Cardiac fibroblast (primary cell): ENCODE results near the gene MPPED2.

Experiments
- DNase-seq, 2 donors: peaks; one replicate each; pipeline versions ENCODE4 v3.0.0 to v3.0.0-alpha.2; 2010; ENCODE audit warnings: low read depth in 2 of 2
- H3K4me3 ChIP-seq, 2 donors: replicated peaks in 1 of 2; 1 replicate in 1 of 2; 2 replicates in 1 of 2; pipeline ENCODE4 v1.5.1; 2011; ENCODE audit warnings: low read depth in 2 of 2, low read length in 2 of 2, mild to moderate bottlenecking in 2 of 2, moderate library complexity in 1 of 2
- TF ChIP-seq, protein P1 (sequence below): IDR thresholded peaks from one replicate; pipeline ENCODE4 v1.5.1; 2011; ENCODE audit warnings: low read depth, mild to moderate bottlenecking, low read length, inconsistent platforms

Gene MPPED2

GRCh38 chr11:30454111-30454510, 132.0 kb downstream of the MPPED2 start:
- no peak overlapping the region for H3K4me3 ChIP-seq
- TF ChIP-seq, protein P1, sequence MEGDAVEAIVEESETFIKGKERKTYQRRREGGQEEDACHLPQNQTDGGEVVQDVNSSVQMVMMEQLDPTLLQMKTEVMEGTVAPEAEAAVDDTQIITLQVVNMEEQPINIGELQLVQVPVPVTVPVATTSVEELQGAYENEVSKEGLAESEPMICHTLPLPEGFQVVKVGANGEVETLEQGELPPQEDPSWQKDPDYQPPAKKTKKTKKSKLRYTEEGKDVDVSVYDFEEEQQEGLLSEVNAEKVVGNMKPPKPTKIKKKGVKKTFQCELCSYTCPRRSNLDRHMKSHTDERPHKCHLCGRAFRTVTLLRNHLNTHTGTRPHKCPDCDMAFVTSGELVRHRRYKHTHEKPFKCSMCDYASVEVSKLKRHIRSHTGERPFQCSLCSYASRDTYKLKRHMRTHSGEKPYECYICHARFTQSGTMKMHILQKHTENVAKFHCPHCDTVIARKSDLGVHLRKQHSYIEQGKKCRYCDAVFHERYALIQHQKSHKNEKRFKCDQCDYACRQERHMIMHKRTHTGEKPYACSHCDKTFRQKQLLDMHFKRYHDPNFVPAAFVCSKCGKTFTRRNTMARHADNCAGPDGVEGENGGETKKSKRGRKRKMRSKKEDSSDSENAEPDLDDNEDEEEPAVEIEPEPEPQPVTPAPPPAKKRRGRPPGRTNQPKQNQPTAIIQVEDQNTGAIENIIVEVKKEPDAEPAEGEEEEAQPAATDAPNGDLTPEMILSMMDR = no peak
- no peak for DNase-seq

- DNase-seq = no peak
- no peak overlapping the region for H3K4me3 ChIP-seq
- TF ChIP-seq, protein P1 = no peak
Observed at GRCh38 chr11:30453705-30454104, 132.4 kb downstream of the MPPED2 start.

- TF ChIP-seq, protein P1 = no peak
- DNase-seq = no peak
- H3K4me3 ChIP-seq = no peak overlapping the region
Observed at GRCh38 chr11:30452842-30453241, 133.3 kb downstream of the MPPED2 start.

DNA sequence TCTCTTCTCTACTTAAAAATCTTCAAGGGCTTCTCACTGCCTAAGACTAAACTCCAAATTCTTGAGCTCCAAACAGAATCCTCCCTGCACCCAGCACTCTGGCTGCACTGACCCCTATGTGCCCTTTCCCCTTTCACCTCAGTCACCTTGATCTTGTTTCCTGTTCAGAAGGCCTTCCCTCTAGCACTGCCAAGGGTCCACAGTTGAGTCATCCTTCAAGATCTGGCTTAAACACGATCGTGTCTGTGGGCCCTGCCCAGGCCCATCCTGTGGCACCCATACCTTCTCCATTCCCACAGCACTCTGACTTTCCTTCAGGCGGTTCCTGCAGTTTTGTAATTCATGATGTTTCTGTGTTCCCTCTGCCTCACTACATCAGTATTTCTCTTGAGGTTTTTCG, 134.0 kb downstream of the MPPED2 start:
- H3K4me3 ChIP-seq = no peak overlapping the region
- TF ChIP-seq, protein P1 = no peak
- no peak for DNase-seq

GRCh38 chr11:30451626-30452025, 134.5 kb downstream of the MPPED2 start:
- no peak overlapping the region for H3K4me3 ChIP-seq
- TF ChIP-seq, protein P1 = no peak
- DNase-seq = no peak

GRCh38 chr11:30451167-30451566, 135.0 kb downstream of the MPPED2 start:
- TF ChIP-seq, protein P1 = no peak

DNA sequence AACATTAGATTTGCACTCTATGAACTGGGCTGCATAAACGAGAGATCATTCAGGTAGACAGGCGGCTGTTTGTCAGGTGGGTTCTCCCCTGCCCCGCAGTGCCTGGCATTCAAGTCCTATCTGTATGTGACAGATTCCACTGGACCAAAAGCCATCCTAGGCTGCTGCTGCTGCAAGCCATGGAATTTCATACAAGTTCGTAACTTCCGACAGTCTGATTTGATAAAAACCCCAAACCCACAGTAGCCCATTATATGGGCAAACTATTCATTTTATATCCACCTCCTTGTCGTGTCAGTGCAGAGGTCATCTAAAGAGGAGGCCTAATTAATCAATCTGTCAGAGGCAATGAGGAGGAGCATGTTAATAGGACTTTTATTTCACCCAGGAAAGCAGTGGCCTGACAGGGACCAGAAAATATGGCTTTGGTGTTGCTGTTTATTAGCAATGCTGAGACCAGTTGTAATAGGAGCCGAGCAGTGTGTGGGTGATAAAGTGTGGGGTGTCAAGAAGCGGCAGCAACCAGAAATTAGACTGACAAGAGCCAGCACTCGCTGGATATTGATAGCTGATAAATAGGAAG, 139.0 kb downstream of the MPPED2 start:
- TF ChIP-seq, protein P1 = no peak
- H3K4me3 ChIP-seq = no peak overlapping the region
- no peak for DNase-seq

More at GRCh38 chr11:30451167-30451566, 135.0 kb downstream of the MPPED2 start:
- H3K4me3 ChIP-seq = no peak overlapping the region
- DNase-seq = no peak
